ENCODE results near the gene CAMTA1. TPM values are rescaled to one million over a fixed set of nuclear protein-coding genes. Genes with fewer than 3 reads are reported as not detected.

The CAMTA1 gene
- total RNA-seq, 2 experiments from 2014 or later = 43.3 to 46.0 TPM

GRCh38 chr1:7572654-7573152, 787.4 kb downstream of the CAMTA1 start:
- no peaks in the 10 kb centered on the region for H3K36me3 Mint-ChIP-seq (ENCODE audit: low read depth)
- no peak overlapping the region for H3K4me3 Mint-ChIP-seq
- no peak for DNase-seq
- no peak for ATAC-seq
- ChIA-PET CTCF (no interaction called here), POLR2A (no interaction called here)
- no peaks in the 10 kb centered on the region for H3K27me3 Mint-ChIP-seq (ENCODE audit: low read depth)
- H3K9me3 Mint-ChIP-seq (ENCODE audit: insufficient read depth) = no peaks in the 10 kb centered on the region
- H3K4me1 Mint-ChIP-seq (ENCODE audit: low read depth) = no peaks in the 10 kb centered on the region
- H3K27ac Mint-ChIP-seq = no peak overlapping the region

GRCh38 chr1:7573481-7573880, 788.2 kb downstream of the CAMTA1 start:
- CTCF ChIA-PET = no interaction called here
- Mint-ChIP-seq H3K9me3 (ENCODE audit: insufficient read depth) (no peaks in the 10 kb centered on the region), H3K4me1 (ENCODE audit: low read depth) (no peaks in the 10 kb centered on the region), H3K36me3 (ENCODE audit: low read depth) (no peaks in the 10 kb centered on the region), H3K4me3 (no peak overlapping the region), H3K27ac (no peak overlapping the region), H3K27me3 (ENCODE audit: low read depth) (no peaks in the 10 kb centered on the region)
- ATAC-seq (no peak), DNase-seq (no peak)
- POLR2A ChIA-PET = no interaction called here

DNA sequence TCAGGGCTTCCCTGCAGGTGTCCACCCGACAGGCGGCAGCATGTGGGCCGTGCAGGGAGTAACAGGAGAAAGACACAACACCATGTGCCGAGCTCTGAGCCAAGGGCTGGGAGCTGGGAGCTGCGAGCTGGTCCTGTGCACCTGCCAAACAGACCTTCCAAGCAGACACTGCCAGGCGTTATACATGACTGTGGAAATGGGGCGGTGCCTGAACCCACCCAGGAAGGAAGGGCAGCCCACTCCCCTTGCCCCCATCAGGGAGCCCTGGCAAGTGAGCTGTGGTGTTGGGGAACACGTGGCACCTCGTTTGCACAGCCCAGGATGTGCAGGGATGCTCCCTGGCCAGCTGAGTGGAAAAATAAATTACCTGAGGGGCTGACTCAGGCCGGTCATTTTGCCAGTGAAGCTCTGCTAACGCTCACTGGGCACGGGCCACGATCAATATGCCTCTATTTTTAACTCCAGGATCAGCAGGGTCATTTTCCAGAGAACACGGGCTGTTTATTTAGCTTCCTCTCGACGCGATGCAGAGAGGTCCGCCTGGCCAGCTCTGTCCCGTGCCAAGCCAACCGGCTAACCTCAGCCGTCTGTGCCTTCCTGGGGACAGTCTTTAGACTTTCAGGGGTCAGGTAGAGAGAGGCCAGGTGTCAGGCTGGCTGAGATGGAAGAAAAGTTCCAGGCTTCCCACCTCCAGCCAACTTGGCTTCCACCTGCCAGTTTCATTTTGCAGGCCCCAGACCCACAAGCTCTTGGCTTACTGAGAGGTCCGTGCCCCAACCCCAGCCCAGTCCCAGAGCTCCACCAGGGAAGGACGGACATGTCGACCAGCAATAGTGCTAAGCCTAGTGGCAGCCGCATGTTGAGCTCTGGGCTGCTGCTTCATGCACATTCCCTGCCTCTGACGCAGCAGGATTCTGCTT, 789.1 kb downstream of the CAMTA1 start:
- H3K9me3 Mint-ChIP-seq (ENCODE audit: insufficient read depth) = no peaks in the 10 kb centered on the region
- no peaks in the 10 kb centered on the region for H3K27me3 Mint-ChIP-seq (ENCODE audit: low read depth)
- H3K4me3 Mint-ChIP-seq = no peak overlapping the region
- no peak overlapping the region for H3K27ac Mint-ChIP-seq
- DNase-seq (no peak), ATAC-seq (no peak)
- H3K36me3 Mint-ChIP-seq (ENCODE audit: low read depth) = no peaks in the 10 kb centered on the region
- no peaks in the 10 kb centered on the region for H3K4me1 Mint-ChIP-seq (ENCODE audit: low read depth)
- POLR2A ChIA-PET = no interaction called here
- CTCF ChIA-PET = no interaction called here

DNA sequence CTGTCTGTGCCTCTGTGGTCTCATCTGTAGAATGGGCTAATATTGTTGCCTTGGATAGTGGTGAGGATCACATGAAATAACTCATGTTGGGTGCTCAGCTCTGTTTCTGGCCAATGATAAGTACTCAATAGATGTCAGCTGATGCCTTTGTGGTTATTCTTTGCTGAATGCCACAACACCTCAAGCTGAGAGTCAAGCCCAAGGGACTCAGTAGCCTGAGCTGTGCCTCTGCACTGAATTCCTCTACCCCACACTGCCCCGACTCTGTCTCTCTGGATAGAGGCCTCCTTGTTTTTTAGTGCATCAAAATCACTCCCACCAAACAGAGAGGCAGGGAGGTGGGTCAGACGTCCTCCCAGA, 789.8 kb downstream of the CAMTA1 start:
- ChIA-PET POLR2A (no interaction called here), CTCF (no interaction called here)

DNA sequence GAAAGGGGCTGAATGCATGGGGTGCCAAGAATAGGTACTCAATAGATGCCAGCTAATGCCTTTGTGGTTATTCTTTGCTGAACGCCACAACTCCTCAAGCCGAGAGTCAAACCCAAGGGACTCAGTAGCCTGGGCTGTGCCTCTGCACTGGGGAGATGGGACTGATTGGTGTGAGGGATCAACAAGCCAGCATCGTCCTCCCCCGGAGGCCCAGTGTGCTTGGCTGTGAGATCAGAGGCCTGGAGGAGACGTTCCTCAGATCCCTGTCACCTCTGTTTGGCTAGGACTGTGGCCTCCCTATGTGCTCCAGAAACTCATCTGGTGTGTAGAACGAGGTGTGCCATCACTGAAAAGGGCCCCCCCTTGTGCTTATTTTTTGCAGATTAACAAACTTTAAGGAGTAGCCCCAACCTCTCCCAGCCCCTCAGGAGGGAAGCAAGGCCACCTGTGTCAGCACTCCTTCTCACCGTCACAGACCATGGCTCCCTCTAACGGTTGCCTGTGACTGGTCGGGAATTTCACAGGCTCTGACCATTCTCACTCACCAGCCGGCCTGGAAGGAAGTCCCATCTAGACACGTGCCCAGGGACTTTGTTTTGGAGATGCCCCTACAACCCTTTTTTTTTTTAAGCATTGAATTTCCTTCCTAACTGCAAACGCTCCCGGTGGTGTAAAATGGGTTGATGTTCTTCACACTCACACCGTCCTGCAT, 791.8 kb downstream of the CAMTA1 start:
- ChIA-PET POLR2A (no interaction called here), CTCF (no interaction called here)
- Mint-ChIP-seq H3K4me1 (ENCODE audit: low read depth) (no peaks in the 10 kb centered on the region), H3K4me3 (no peak overlapping the region), H3K27me3 (ENCODE audit: low read depth) (no peaks in the 10 kb centered on the region), H3K9me3 (ENCODE audit: insufficient read depth) (no peaks in the 10 kb centered on the region), H3K27ac (no peak overlapping the region), H3K36me3 (ENCODE audit: low read depth) (no peaks in the 10 kb centered on the region)
- no peak for ATAC-seq
- DNase-seq = no peak

More for the DNA sequence above, 789.8 kb downstream of the CAMTA1 start:
- no peaks in the 10 kb centered on the region for H3K27me3 Mint-ChIP-seq (ENCODE audit: low read depth)
- no peak overlapping the region for H3K27ac Mint-ChIP-seq
- no peak for DNase-seq
- no peak overlapping the region for H3K4me3 Mint-ChIP-seq
- H3K36me3 Mint-ChIP-seq (ENCODE audit: low read depth) = no peaks in the 10 kb centered on the region
- H3K9me3 Mint-ChIP-seq (ENCODE audit: insufficient read depth) = no peaks in the 10 kb centered on the region
- no peak for ATAC-seq
- H3K4me1 Mint-ChIP-seq (ENCODE audit: low read depth) = no peaks in the 10 kb centered on the region

DNA sequence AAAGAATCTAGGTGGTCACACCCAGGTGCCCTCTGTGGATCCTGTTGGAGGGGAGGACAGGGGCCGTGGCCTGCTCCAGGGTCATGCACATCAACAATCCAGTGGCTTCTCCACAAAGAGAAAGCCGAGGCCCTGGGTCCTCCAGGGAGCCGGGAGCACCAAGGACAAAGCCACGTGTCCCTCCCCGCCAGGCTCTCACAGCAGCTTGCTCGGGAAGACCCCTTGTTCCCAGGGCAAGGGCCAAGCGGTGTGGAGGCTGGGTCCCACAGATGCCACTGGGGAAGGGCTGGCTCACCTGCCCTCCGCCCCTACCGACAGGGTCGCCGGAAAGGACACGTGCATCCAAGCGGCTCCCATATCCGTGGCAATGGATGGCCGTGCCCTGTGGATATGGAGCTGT, 793.0 kb downstream of the CAMTA1 start:
- no peak for ATAC-seq
- Mint-ChIP-seq H3K4me1 (ENCODE audit: low read depth) (no peaks in the 10 kb centered on the region), H3K4me3 (no peak overlapping the region), H3K36me3 (ENCODE audit: low read depth) (no peaks in the 10 kb centered on the region), H3K27ac (no peak overlapping the region), H3K27me3 (ENCODE audit: low read depth) (no peaks in the 10 kb centered on the region), H3K9me3 (ENCODE audit: insufficient read depth) (no peaks in the 10 kb centered on the region)
- DNase-seq = no peak
- ChIA-PET POLR2A (no interaction called here), CTCF (no interaction called here)

DNA sequence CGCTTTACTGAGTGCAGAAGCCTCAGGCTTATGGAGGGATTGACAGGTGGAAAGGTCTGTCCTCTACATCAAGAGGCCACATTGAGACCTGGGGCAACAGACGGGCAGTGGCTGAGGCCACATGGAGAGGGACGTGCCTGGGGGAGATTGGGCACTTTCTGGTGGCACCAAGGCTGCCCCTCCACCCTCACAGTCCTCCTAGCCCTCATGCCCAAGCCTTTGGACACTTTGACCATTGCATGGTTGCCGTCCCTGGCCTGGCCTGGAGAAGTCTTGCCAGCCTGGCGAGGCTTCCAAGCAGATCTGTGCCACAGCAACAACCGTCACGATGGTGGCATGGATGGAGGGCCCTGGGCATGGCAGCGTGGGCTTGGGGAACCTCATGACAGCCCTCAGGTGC, 793.8 kb downstream of the CAMTA1 start:
- no peak for ATAC-seq
- H3K36me3 Mint-ChIP-seq (ENCODE audit: low read depth) = no peaks in the 10 kb centered on the region
- DNase-seq = no peak
- no peak overlapping the region for H3K27ac Mint-ChIP-seq
- no peak overlapping the region for H3K4me3 Mint-ChIP-seq
- H3K4me1 Mint-ChIP-seq (ENCODE audit: low read depth) = no peaks in the 10 kb centered on the region
- H3K9me3 Mint-ChIP-seq (ENCODE audit: insufficient read depth) = no peaks in the 10 kb centered on the region
- ChIA-PET CTCF (no interaction called here), POLR2A (no interaction called here)
- H3K27me3 Mint-ChIP-seq (ENCODE audit: low read depth) = no peaks in the 10 kb centered on the region

GRCh38 chr1:7579831-7580804, 794.9 kb downstream of the CAMTA1 start:
- no peak overlapping the region for H3K27ac Mint-ChIP-seq
- no peaks in the 10 kb centered on the region for H3K27me3 Mint-ChIP-seq (ENCODE audit: low read depth)
- CTCF ChIA-PET = no interaction called here
- no peaks in the 10 kb centered on the region for H3K4me1 Mint-ChIP-seq (ENCODE audit: low read depth)
- no peak for DNase-seq
- ATAC-seq = no peak
- no peak overlapping the region for H3K4me3 Mint-ChIP-seq
- POLR2A ChIA-PET = no interaction called here
- no peaks in the 10 kb centered on the region for H3K9me3 Mint-ChIP-seq (ENCODE audit: insufficient read depth)
- no peaks in the 10 kb centered on the region for H3K36me3 Mint-ChIP-seq (ENCODE audit: low read depth)

DNA sequence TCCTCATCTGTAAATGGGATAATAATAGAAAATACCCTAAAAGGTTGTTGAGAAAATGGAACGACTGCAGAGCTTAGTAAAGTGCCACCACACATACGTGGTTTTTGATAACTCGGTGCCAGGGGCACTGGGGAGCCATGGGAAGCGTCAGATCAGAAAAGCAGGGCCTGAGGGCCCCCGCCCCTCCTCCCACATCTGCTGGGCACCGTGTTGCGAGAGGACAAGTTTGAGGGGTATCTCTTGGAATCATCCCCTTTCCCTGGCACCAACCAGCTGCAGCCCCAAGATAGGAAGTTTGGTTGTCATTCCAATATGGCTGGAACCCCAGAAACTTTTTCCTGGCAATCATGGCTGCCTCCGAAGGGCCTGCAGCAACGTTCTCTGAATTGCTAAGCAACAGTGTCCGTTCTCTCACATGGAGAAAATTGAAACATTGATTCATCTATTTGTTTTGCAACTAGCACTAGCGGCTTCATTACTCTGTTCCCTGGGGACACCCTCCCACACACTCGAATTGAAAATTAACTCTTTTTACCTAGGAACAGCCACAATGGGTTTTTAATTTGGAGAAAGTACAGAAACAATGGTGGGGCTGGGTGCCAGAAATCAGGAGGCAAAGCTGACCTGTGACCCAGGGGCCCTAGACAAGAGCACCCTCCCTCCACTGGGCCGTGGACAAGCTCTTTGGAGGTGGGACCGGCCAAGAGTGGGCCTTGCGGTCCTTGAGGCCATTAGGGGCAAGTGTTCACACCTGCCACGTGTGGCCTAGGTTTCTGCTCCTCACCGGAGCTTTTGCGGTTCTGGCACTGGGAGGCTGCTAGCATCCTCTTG, 795.9 kb downstream of the CAMTA1 start:
- Mint-ChIP-seq H3K4me1 (ENCODE audit: low read depth) (no peaks in the 10 kb centered on the region), H3K9me3 (ENCODE audit: insufficient read depth) (no peaks in the 10 kb centered on the region), H3K27me3 (ENCODE audit: low read depth) (no peaks in the 10 kb centered on the region), H3K27ac (no peak overlapping the region), H3K36me3 (ENCODE audit: low read depth) (no peaks in the 10 kb centered on the region), H3K4me3 (no peak overlapping the region)
- ChIA-PET CTCF (no interaction called here), POLR2A (no interaction called here)
- DNase-seq (no peak), ATAC-seq (no peak)

DNA sequence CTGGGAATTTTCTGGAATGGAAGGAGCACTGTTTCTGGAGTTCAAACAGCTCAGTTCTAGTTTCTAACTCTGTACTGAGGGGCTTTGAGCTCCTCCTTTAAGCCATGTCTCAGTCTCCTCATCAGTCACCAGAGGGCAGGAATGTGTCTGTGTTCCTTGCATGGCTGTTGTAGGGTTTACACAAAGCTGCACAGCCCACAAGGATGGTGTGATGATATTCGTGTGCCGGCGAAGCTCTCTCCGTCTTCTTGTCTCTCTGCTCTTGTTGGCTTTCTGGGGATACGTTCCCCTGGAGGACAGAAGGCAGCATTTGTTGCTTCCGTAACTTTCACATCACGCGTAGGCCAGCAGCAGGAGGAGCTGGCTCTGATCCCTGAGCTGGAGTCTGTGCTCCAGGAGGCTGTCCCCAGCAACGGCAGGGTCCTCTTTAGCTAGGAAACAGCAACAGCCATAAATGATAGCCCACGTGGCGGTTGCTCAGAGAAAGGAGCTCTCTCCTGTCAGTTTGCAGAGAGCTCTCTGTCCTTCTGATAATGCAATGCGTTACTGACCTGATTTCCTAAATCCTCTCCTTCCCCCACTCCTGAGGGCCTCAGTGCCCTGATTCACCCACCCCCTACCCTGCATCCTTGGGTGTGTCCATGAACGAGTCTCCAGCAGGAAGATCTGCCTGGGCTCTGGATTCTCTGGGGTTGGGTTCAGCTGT, 796.7 kb downstream of the CAMTA1 start:
- H3K27me3 Mint-ChIP-seq (ENCODE audit: low read depth) = no peaks in the 10 kb centered on the region
- H3K4me1 Mint-ChIP-seq (ENCODE audit: low read depth) = no peaks in the 10 kb centered on the region
- H3K27ac Mint-ChIP-seq = no peak overlapping the region
- no peaks in the 10 kb centered on the region for H3K9me3 Mint-ChIP-seq (ENCODE audit: insufficient read depth)
- ATAC-seq = no peak
- DNase-seq = no peak
- no peak overlapping the region for H3K4me3 Mint-ChIP-seq
- ChIA-PET POLR2A (no interaction called here), CTCF (no interaction called here)
- no peaks in the 10 kb centered on the region for H3K36me3 Mint-ChIP-seq (ENCODE audit: low read depth)

GRCh38 chr1:7582460-7582972, 797.3 kb downstream of the CAMTA1 start:
- ChIA-PET CTCF (no interaction called here), POLR2A (no interaction called here)
- ATAC-seq (no peak), DNase-seq (no peak)
- Mint-ChIP-seq H3K9me3 (ENCODE audit: insufficient read depth) (no peaks in the 10 kb centered on the region), H3K4me3 (no peak overlapping the region), H3K4me1 (ENCODE audit: low read depth) (no peaks in the 10 kb centered on the region), H3K36me3 (ENCODE audit: low read depth) (no peaks in the 10 kb centered on the region), H3K27ac (no peak overlapping the region), H3K27me3 (ENCODE audit: low read depth) (no peaks in the 10 kb centered on the region)
